Activated CD4-positive, alpha-beta T cell treated with anti-CD3 and anti-CD28 coated beads, Interleukin-2, amount 50 U/mL, for 4 hours (primary cell): ENCODE results near the gene KRT12.

Source experiments
- DNase-seq, 2 experiments: peaks; one replicate each; pipeline ENCODE4 v3.0.0-alpha.2; 2020

KRT12 gene

DNA sequence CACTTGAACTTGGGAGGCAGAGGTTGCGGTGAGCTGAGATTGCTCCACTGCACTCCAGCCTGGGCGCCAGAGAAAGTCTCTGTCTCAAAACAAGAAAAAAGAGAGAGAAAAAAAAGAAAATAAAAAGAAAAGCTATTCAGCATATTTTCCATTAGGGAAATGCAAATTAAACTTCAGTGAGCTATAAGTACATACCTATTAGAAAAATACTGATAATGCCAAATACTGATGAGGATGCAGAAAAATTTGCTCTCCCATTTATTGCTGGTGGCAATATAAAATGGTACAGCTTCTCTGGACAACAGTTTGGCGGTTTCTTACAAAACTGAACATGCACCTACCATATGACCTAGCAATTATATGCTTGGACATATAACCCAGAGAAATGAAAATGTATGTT lies 54.4 kb downstream of the KRT12 start:
- DNase-seq: no peak
